CD4-positive, alpha-beta T cell treated with Interleukin-4 for 1 hour (primary cell): ENCODE measurements around the gene CHST3.
"Not testable (repeated sequence)": the region's sequence is repeated elsewhere in the genome, so short reads cannot be mapped to it uniquely, and the experiment has no call there.

Source experiments
- DNase-seq, 2 donors: peaks; one replicate each; pipeline ENCODE4 v3.0.0-alpha.2; 2020 to 2022

CHST3 gene

GRCh38 chr10:71974489-71975021, 10.4 kb downstream of the CHST3 start:
- no peak for DNase-seq

- DNase-seq: no peak
Observed at GRCh38 chr10:71975087-71975870, 11.1 kb downstream of the CHST3 start.

GRCh38 chr10:71975871-71976725, 11.9 kb downstream of the CHST3 start:
- no peak for DNase-seq

GRCh38 chr10:71977614-71977903, 13.4 kb downstream of the CHST3 start:
- DNase-seq: not testable (repeated sequence)

GRCh38 chr10:71978476-71978875, 14.3 kb downstream of the CHST3 start:
- no peak for DNase-seq

- no peak for DNase-seq
Observed at GRCh38 chr10:71978988-71979691, 14.9 kb downstream of the CHST3 start.

- no peak for DNase-seq
Observed at GRCh38 chr10:71979692-71980062, 15.5 kb downstream of the CHST3 start.

GRCh38 chr10:71980181-71981014, 16.2 kb downstream of the CHST3 start:
- DNase-seq: no peak

GRCh38 chr10:71981015-71981875, 17.1 kb downstream of the CHST3 start:
- no peak for DNase-seq

GRCh38 chr10:71981876-71982230, 17.7 kb downstream of the CHST3 start:
- no peak for DNase-seq

GRCh38 chr10:71982269-71983178, 18.3 kb downstream of the CHST3 start:
- no peak for DNase-seq

- no peak for DNase-seq
Observed at GRCh38 chr10:71984126-71984808, 20.1 kb downstream of the CHST3 start.

GRCh38 chr10:71984809-71985388, 20.7 kb downstream of the CHST3 start:
- DNase-seq: no peak

- DNase-seq: no peak
Observed at GRCh38 chr10:71985542-71986250, 21.5 kb downstream of the CHST3 start.

- DNase-seq: not testable (repeated sequence)
Observed at GRCh38 chr10:71988895-71989294, 24.7 kb downstream of the CHST3 start.

- DNase-seq: no peak
Observed at GRCh38 chr10:71989661-71990454, 25.7 kb downstream of the CHST3 start.

- no peak for DNase-seq
Observed at GRCh38 chr10:71990706-71991269, 26.6 kb downstream of the CHST3 start.

- DNase-seq: no peak
Observed at GRCh38 chr10:71995449-71995848, 31.3 kb downstream of the CHST3 start.
